Activated CD8-positive, alpha-beta T cell treated with anti-CD3 and anti-CD28 coated beads for 36 hours (primary cell): Measurements from ENCODE around the gene TRIM32. TPM values are rescaled to one million over a fixed set of nuclear protein-coding genes. Genes with fewer than 3 reads are reported as not detected.

Experiments
- ATAC-seq: fragments of 200-7000 bp; cut with Tn5 transposase; one replicate; pipeline ENCODE4 v1.10.0; 2021; ENCODE audit warnings: mild to moderate bottlenecking, moderate library complexity
- CTCF ChIA-PET: fragments of 350-600 bp; sonication (Branson Sonifier 250); formaldehyde crosslinking; loops from one replicate; lab custom pipeline; 2021; ENCODE audit warnings: antibody characterized with exemption; lab: Charles Lee
- POLR2A ChIA-PET: fragments of 350-600 bp; sonication (Branson Sonifier 250); formaldehyde crosslinking; loops from one replicate; lab custom pipeline; 2021; ENCODE audit warnings: antibody characterized with exemption; lab: Charles Lee
- DNase-seq: peaks from one replicate; pipeline ENCODE4 v3.0.0-alpha.2; 2020
- H3K27ac Mint-ChIP-seq: one replicate; pipeline ENCODE4 v1.8.0; 2021; ENCODE audit warnings: mild to moderate bottlenecking, mixed read lengths
- H3K27me3 Mint-ChIP-seq: one replicate; pipeline ENCODE4 v1.8.0; 2021; ENCODE audit warnings: mixed read lengths
- H3K36me3 Mint-ChIP-seq: one replicate; pipeline ENCODE4 v1.8.0; 2021; ENCODE audit warnings: low read depth, mixed read lengths
- H3K4me1 Mint-ChIP-seq: one replicate; pipeline ENCODE4 v1.8.0; 2021; ENCODE audit warnings: low read depth, mixed read lengths
- H3K4me3 Mint-ChIP-seq: one replicate; pipeline ENCODE4 v1.8.0; 2021; ENCODE audit warnings: mild to moderate bottlenecking, moderate library complexity, mixed read lengths
- H3K9me3 Mint-ChIP-seq: one replicate; pipeline ENCODE4 v1.8.0; 2021; ENCODE audit warnings: mixed read lengths
- intact Hi-C: fragments of 100-400 bp; cut with micrococcal nuclease; formaldehyde crosslinking; loops from one replicate; pipeline ENCODE4 v1.10.0; 2022
- total RNA-seq, 2 experiments: library from RNA; stranded (reverse); gene quantifications; one replicate each; pipeline ENCODE4 v1.2.3, GENCODE V29; 2021
- TF ChIP-seq, protein P1 (sequence below): fragments of 200-600 bp; IDR thresholded peaks from one replicate; pipeline ENCODE4 v1.8.0; 2022; ENCODE audit warnings: antibody characterized with exemption, mild to moderate bottlenecking

Gene TRIM32
- total RNA-seq, 2 experiments from 2014 or later: 14.6 to 15.0 TPM

- H3K27ac Mint-ChIP-seq: no peak overlapping the region
- POLR2A ChIA-PET: no interaction called here
- peaks cover 6% of the 10 kb centered on the region for H3K36me3 Mint-ChIP-seq
- CTCF ChIA-PET: interaction anchor here (1.0 kb wide), 1 partner anchor 13 kb away, joined by 3 read pairs; no protein-coding TSS in a partner anchor
- H3K4me1 Mint-ChIP-seq: no peaks in the 10 kb centered on the region
- no peak overlapping the region for H3K4me3 Mint-ChIP-seq
- DNase-seq (no peak), ATAC-seq (no peak)
- peaks cover 14% of the 10 kb centered on the region for H3K9me3 Mint-ChIP-seq
- H3K27me3 Mint-ChIP-seq: no peaks in the 10 kb centered on the region
- TF ChIP-seq, protein P1, sequence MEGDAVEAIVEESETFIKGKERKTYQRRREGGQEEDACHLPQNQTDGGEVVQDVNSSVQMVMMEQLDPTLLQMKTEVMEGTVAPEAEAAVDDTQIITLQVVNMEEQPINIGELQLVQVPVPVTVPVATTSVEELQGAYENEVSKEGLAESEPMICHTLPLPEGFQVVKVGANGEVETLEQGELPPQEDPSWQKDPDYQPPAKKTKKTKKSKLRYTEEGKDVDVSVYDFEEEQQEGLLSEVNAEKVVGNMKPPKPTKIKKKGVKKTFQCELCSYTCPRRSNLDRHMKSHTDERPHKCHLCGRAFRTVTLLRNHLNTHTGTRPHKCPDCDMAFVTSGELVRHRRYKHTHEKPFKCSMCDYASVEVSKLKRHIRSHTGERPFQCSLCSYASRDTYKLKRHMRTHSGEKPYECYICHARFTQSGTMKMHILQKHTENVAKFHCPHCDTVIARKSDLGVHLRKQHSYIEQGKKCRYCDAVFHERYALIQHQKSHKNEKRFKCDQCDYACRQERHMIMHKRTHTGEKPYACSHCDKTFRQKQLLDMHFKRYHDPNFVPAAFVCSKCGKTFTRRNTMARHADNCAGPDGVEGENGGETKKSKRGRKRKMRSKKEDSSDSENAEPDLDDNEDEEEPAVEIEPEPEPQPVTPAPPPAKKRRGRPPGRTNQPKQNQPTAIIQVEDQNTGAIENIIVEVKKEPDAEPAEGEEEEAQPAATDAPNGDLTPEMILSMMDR: no peak
- intact Hi-C loops: no loop called here
Observed at GRCh38 chr9:116674210-116674980, 12.7 kb upstream of the TRIM32 start.

DNA sequence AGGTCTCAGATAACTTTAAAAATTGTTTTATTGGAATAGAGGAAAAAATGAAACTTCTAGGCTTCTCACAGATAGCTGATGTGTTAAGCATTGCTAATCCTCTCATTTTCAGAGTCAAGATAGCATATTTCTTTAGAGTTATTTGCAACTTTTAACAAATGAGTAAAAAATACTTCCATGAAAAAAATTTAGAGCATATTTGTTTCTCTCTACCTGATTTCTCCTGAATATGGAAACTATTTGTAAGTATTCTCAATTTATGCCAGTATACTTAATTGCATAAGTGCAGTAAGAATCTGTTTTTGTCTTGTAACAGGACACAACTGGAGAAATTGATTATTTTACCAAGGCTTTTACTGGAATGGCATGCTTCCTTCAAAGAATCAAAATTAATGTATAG, 3.6 kb upstream of the TRIM32 start:
- ChIA-PET POLR2A (no interaction called here), CTCF (no interaction called here)
- peaks cover 2% of the 10 kb centered on the region for H3K9me3 Mint-ChIP-seq
- intact Hi-C loops: no loop called here
- H3K4me1 Mint-ChIP-seq: peaks cover 19% of the 10 kb centered on the region
- ATAC-seq (no peak), DNase-seq (no peak)
- peaks cover 8% of the 10 kb centered on the region for H3K36me3 Mint-ChIP-seq
- H3K27me3 Mint-ChIP-seq: no peaks in the 10 kb centered on the region
- TF ChIP-seq, protein P1: no peak
- no peak overlapping the region for H3K4me3 Mint-ChIP-seq
- no peak overlapping the region for H3K27ac Mint-ChIP-seq

DNA sequence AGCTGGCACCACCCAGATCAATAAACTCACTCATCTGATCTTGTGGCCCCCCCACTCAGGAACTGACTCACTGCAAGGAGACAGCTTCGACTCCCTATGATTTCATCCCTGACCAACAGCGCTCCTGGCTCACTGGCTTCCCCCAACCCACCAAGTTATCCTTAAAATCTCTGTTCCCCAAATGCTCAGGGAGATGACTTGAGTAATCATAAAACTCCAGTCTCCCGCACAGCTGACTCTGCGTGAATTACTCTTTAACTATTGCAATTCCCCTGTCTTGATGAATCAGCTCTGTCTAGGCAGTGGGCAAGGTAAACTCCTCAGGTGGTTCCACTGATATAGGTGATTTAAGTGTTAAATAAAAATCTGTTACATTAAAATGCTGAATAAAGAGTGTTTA, 1.9 kb upstream of the TRIM32 start:
- Mint-ChIP-seq H3K27ac (no peak overlapping the region), H3K27me3 (no peaks in the 10 kb centered on the region), H3K4me3 (no peak overlapping the region), H3K9me3 (peaks cover 2% of the 10 kb centered on the region), H3K36me3 (peaks cover 8% of the 10 kb centered on the region), H3K4me1 (peaks cover 33% of the 10 kb centered on the region)
- TF ChIP-seq, protein P1: no peak
- CTCF ChIA-PET: no interaction called here
- no peak for ATAC-seq
- POLR2A ChIA-PET: no interaction called here
- intact Hi-C loops: no loop called here
- DNase-seq: no peak

- H3K4me3 Mint-ChIP-seq: peak overlapping the region; percentile 88
- TF ChIP-seq, protein P1: no peak
- ATAC-seq (no peak), DNase-seq (no peak)
- peaks cover 8% of the 10 kb centered on the region for H3K36me3 Mint-ChIP-seq
- H3K4me1 Mint-ChIP-seq: peaks cover 39% of the 10 kb centered on the region
- intact Hi-C loops: no loop called here
- H3K9me3 Mint-ChIP-seq: peaks cover 2% of the 10 kb centered on the region
- no peaks in the 10 kb centered on the region for H3K27me3 Mint-ChIP-seq
- ChIA-PET CTCF (no interaction called here), POLR2A (interaction anchor here (1.1 kb wide), 1 partner anchor 582 kb away, joined by 3 read pairs; no protein-coding TSS in a partner anchor)
- H3K27ac Mint-ChIP-seq: peak overlapping the region; percentile 89
Observed at GRCh38 chr9:116686135-116686534, 970 bp upstream of the TRIM32 start.

DNA sequence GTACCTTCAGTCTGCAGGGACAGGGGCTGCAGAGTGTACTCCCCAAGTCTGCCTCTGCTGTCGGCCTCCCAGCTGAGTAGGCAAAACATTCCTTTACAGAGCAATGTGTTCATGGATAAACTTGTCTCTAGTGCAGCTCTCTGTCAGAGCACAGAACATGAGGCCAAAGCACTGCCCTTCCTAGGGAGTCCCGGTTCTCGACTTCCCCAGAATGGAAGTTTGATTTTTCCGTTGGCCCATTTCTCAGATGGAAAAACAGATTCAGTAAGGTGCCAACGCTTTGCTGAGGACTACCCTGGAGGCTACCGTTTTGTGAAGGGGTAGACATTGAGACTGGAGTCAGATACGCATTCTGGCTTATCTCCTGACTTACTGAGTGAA, 422 bp upstream of the TRIM32 start:
- TF ChIP-seq, protein P1: no peak
- H3K27ac Mint-ChIP-seq: peak overlapping the region; percentile 89
- ATAC-seq (peak; percentile 37), DNase-seq (peak; percentile 12)
- peak overlapping the region; percentile 88 for H3K4me3 Mint-ChIP-seq
- no peaks in the 10 kb centered on the region for H3K27me3 Mint-ChIP-seq
- POLR2A ChIA-PET: interaction anchor here (1.1 to 1.7 kb wide), 3 partner anchors 13 to 581 kb away, joined by 3 to 5 read pairs (median 5); no protein-coding TSS in a partner anchor
- H3K4me1 Mint-ChIP-seq: peaks cover 45% of the 10 kb centered on the region
- peaks cover 8% of the 10 kb centered on the region for H3K36me3 Mint-ChIP-seq
- CTCF ChIA-PET: no interaction called here
- intact Hi-C loops: no loop called here
- H3K9me3 Mint-ChIP-seq: peaks cover 2% of the 10 kb centered on the region
